GM18499 (cell line): ENCODE measurements around the gene MKNK2.

ENCODE experiments used
- ATAC-seq: cut with Tn5 transposase; IDR thresholded peaks from one replicate; pipeline ENCODE4 v1.9.1; 2021; ENCODE audit warnings: moderate number of reproducible peaks; ENCODE audit not compliant: insufficient read depth, unreplicated experiment

The MKNK2 gene

DNA sequence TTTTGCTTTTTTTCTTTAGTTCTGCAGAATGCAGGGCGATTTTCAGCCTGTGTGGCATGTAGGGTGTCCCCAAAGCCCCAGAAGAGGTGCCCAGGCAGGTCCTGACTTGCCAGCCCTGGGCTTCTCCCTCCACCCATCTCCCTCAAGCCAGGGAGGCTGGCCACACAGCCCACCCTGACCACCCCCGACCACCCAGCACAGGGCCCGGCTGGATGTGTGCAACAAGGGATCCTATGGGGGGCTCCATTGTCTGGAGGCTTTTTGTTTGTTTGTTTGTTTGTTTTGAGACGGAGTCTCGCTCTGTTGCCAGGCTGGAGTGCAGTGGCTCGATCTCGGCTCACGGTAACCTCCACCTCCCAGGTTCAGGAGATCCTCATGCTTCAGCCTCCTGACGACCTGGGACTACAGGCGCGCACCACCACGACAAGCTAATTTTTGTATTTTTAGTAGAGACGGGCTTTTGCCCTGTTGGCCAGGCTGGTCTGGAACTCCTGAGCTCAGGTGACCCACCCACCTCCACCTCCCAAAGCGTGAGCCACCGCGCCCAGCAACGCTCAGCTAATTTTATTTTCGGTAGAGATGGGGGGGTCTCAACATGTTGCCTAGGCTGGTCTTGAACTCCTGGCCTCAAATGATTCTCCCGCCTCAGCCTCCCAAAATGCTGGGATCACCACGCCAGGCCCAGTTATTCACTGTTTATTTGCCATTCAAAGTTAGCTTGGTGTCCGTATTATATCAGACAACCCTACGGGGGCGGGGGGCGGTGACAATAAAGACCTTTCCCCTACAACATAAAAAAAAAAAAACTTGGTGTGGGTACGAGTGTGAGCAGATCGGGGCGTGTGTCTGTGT is 7.8 kb upstream of the MKNK2 start:
- ATAC-seq, result no peak

- ATAC-seq, result no peak
These were observed 6.7 kb upstream of the MKNK2 start for GRCh38 chr19:2057484-2058469.

DNA sequence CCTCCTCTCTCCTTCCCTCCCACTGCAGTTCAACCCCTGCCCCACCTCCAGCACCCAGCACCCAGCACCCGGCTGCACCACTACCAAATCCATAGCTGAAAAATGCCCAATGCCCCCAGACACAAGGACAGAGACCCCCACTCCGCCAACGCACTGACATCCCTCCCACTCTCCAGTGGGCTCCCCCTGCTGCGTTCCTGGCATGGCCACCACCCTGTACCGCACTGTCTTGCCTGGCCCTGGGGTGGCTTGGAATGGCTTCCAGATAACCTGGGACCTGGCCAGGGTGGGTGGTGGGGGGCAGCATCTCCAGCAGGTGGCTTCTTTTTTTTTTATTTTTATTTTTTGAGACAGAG is 5.8 kb upstream of the MKNK2 start:
- no peak for ATAC-seq

DNA sequence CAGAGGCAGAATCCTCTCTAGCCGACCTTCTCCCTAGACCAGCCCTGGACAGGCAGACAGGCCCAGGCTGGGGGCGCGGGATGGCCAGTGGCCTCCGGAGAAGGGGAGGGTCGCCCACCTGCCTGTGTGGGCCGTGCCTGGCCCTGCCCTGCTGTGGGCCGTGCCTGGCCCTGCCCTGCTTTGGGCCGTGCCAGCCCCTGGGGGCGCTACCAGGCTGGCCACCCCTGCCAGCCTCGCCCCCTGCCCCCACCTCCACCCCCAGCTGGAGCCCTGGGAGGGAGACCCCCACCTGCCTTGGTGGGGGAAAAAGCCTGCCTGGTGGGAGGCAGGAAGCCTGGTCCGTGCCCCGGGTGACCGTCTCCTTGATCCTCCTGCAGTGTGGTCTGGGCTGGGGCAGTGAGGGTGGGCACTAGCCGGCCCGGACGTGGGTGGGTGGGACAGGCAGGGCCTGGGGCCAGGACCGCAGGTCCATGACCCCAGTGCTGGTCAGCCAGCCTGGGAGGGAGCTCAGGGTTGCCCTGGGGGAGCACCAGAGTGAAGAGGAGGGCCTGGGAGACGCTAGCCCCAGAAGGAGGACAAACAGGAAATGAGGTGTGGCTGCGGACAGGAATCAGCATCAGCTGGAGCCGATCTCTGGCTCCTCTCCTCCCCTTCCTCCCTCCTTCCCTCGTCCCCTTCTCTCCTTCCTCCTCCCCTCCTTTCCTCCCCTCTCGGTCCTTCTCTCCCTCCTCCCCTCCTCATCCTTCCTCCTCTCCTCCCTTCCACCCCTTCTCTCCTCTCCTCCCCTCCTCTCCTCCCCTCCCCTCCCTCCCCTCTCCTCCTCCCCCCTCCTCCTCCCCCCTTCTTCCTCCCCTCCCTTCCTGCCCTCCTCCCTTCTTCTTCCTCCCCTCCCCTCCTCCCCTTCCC is 5.1 kb upstream of the MKNK2 start:
- ATAC-seq, result no peak

DNA sequence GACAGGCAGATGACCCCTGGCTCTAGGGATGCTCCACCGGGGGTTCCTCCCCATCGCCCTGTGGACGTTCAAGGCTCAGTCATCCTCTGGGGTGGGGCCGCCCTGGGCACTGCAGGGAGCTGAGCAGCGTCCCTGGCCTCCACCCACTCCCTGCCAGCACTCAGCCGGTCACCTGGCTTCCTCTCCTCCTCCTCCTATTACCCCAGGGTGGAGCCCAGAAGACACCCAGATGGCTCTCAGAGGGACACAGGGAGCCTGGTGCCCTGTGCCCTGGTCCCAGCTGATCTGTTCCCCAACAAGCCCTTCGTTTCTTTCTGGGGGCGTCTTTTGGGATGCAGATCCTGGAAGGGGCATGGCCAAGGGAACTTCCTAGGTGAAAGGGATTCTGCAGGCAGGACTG is 3.7 kb upstream of the MKNK2 start:
- ATAC-seq, result no peak

DNA sequence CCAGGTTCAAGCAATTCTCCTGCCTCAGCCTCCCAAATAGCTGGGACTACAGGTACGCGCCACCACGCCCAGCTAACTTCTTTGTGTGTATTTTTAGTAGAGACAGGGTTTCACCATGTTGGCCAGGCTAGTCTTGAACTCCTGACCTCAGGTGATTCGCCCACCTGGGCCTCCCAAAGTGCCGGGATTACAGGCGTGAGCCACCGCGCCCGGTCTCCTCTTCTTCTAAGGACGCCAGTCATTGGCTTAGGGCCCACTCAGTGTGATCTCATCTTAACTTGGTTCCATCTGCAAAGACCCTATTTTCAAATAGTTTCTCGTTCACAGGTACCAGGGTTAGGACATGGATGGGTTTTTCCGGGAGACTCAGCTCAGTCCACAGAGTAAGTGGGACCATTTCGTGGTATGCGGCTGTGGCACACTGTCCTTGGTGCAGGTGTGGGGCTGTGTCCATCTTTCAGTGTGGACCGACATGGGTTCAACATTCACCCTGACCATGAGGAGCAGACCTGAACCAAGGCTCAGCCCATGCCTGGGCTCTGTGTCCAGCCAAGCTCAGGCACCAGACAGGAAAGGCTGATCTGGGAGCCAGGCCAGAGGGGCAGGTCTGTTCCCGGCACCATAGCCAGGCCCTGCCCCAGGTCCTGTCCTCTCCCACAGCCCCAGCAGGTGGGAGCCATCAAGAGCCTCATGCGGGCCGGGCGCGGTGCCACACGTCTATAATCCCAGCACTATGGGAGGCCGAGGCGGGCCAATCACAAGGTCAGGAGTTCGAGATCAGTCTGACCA is 2.8 kb upstream of the MKNK2 start:
- ATAC-seq, result no peak

- ATAC-seq, result no peak
These were observed 995 bp upstream of the MKNK2 start for GRCh38 chr19:2051773-2052704.

DNA sequence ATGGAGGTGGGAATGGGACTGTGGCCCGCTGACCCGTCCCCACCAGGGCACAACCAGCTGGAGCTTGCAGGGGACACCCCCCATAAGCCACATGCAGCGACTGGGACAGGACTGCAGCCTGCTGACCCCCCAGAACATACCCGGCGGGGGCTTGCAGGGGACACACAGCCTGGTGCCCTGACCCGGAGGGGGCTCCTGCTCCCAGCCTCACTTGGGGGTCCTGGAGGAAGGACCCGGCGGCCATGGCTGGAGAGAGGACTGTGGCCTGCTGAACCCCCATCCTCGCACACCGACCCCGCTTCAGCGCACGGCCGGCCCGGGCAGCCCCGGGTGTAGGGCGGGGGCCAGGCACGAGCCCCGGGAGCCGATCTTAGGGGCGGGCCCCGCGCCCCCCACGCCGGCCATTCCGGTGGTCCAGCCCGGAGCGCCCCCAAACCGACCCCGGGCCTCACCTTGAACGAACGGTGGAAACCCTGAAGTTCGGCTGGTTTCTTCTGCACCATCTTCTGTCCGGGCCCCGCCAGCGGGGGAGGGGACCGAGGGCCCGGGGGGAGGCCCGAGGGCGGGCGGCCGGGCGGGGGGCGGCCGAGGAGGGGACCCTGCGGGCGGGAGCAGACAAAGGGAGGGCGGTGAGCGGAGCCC is 574 bp downstream of the MKNK2 start:
- no peak for ATAC-seq

DNA sequence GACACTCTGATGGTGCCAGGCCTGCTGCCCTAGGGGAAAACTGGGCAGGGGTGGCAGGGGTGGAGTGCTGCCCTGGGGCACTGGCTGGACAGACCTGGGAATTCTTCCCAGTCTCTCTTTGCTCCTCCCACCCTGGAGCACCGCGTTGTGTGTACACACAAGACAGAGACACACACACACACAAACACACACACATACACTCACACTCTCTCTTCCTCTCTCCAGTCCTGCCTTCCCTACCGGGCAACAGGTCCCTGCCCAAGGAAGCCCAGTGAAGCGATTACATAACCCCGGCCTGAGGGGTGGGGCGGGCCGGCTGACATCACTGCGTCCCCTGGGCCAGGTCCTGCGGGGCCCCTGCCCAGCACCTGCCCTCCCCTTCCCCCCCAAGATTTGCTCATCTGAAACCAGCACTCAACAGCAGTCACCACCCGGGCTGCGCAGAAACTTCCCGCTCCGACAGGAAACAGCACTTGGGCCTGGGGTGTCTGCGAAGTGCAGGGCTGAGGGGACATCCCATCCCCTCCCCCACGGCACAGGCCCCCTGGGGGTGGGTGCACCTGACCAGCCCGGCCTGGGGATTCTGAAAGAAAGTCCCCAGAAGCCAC is 1.2 kb downstream of the MKNK2 start:
- ATAC-seq, result no peak

GRCh38 chr19:2048959-2049740 is 1.9 kb downstream of the MKNK2 start:
- ATAC-seq, result no peak

- ATAC-seq, result no peak
These were observed 2.7 kb downstream of the MKNK2 start for GRCh38 chr19:2048104-2048958.

DNA sequence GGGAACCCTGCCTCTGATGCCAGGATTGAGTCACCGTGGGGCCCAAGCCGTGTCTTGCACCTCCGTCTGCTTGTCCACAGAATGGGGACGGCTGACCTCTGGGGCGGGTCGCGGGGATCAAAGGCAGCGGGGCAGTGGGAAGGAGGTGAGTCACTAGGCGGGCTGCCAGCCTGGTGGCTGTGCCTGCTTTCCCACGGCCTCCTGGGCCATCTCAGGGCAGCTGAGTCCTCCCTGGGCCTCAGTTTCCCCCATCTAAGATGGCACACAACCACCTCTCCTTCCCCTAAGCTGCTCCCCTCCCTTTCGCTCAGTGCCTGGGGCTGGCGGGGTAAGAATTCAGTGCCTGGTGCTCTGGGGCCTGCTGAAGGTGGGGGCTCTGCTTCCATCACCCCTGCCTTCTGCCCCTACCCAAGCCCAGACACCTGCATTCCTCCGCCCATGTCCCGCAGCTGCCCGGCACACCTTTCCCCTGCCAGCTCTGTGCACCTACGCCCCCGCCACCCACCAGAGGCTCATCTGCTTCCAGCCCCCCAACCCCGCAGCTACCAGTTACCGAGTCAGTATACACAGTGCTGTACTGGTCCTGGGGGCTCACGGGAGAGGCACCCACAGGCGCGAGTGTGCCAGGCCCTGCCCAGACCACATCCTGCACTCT is 3.5 kb downstream of the MKNK2 start:
- no peak for ATAC-seq

- no peak for ATAC-seq
These were observed 4.0 kb downstream of the MKNK2 start for GRCh38 chr19:2047076-2047448.

GRCh38 chr19:2046046-2046907 is 4.8 kb downstream of the MKNK2 start:
- ATAC-seq, result no peak
